Activated gamma-delta T cell treated with Interleukin-2 at 50 U/mL for 16 hours (primary cell): ENCODE data around the gene CREB1.

Experiments
- DNase-seq: peaks from one replicate; pipeline ENCODE4 v3.0.0-alpha.2; 2020

CREB1 gene

GRCh38 chr2:207504513-207505170 is 25.1 kb upstream of the CREB1 start:
- DNase-seq: no peak

GRCh38 chr2:207505171-207505570 is 24.6 kb upstream of the CREB1 start:
- no peak for DNase-seq

GRCh38 chr2:207505728-207506127 is 24.0 kb upstream of the CREB1 start:
- DNase-seq: no peak

GRCh38 chr2:207506426-207506825 is 23.3 kb upstream of the CREB1 start:
- no peak for DNase-seq

GRCh38 chr2:207510148-207510547 is 19.6 kb upstream of the CREB1 start:
- DNase-seq: no peak

- no peak for DNase-seq
Observed at GRCh38 chr2:207511851-207512250, 17.9 kb upstream of the CREB1 start.

GRCh38 chr2:207512356-207512755 is 17.4 kb upstream of the CREB1 start:
- no peak for DNase-seq

- no peak for DNase-seq
Observed at GRCh38 chr2:207513551-207514257, 16.1 kb upstream of the CREB1 start.

- no peak for DNase-seq
Observed at GRCh38 chr2:207514451-207514850, 15.3 kb upstream of the CREB1 start.

- DNase-seq: no peak
Observed at GRCh38 chr2:207515671-207516070, 14.1 kb upstream of the CREB1 start.

- DNase-seq: no peak
Observed at GRCh38 chr2:207516206-207516605, 13.6 kb upstream of the CREB1 start.

- DNase-seq: no peak
Observed at GRCh38 chr2:207523005-207523404, 6.8 kb upstream of the CREB1 start.

- DNase-seq: no peak
Observed at GRCh38 chr2:207525296-207525695, 4.5 kb upstream of the CREB1 start.

- DNase-seq: peak; percentile 53
Observed at GRCh38 chr2:207528980-207529329, 807 bp upstream of the CREB1 start.

GRCh38 chr2:207530160-207531031 is 634 bp downstream of the CREB1 start:
- DNase-seq: peak; percentile 46

- DNase-seq: no peak
Observed at GRCh38 chr2:207531032-207531952, 1.5 kb downstream of the CREB1 start.

- no peak for DNase-seq
Observed at GRCh38 chr2:207532676-207533075, 2.9 kb downstream of the CREB1 start.

- DNase-seq: no peak
Observed at GRCh38 chr2:207533461-207534008, 3.8 kb downstream of the CREB1 start.

- DNase-seq: no peak
Observed at GRCh38 chr2:207534417-207534816, 4.7 kb downstream of the CREB1 start.

GRCh38 chr2:207539470-207539869 is 9.7 kb downstream of the CREB1 start:
- DNase-seq: no peak

GRCh38 chr2:207540431-207540830 is 10.7 kb downstream of the CREB1 start:
- DNase-seq: no peak

- no peak for DNase-seq
Observed at GRCh38 chr2:207541933-207542332, 12.2 kb downstream of the CREB1 start.
